Immature natural killer cell (primary cell): Measurements from ENCODE around the gene ITIH2. TPM values are rescaled to one million over a fixed set of nuclear protein-coding genes. Genes with fewer than 3 reads are reported as not detected.
"Not testable (repeated sequence)": the region's sequence is repeated elsewhere in the genome, so short reads cannot be mapped to it uniquely, and the experiment has no call there.

Source experiments
- DNase-seq, 3 donors: peaks; one replicate each; pipeline ENCODE4 v3.0.0; 2022; ENCODE audit warnings: mixed read lengths in 1 of 3
- H3K27ac Mint-ChIP-seq, 6 donors: one replicate each; pipeline ENCODE4 v1.8.0; 2020; ENCODE audit warnings: mixed read lengths in 6 of 6, mild to moderate bottlenecking in 5 of 6, inconsistent platforms in 4 of 6, moderate library complexity in 3 of 6
- H3K27me3 Mint-ChIP-seq, 3 donors: one replicate each; pipeline ENCODE4 v1.8.0; 2020 to 2021; ENCODE audit warnings: low read depth in 3 of 3, mild to moderate bottlenecking in 3 of 3, mixed read lengths in 3 of 3, moderate library complexity in 3 of 3, inconsistent platforms in 1 of 3
- H3K36me3 Mint-ChIP-seq, 3 donors: one replicate each; pipeline ENCODE4 v1.8.0; 2020; ENCODE audit warnings: mixed read lengths in 3 of 3, inconsistent platforms in 2 of 3, mild to moderate bottlenecking in 2 of 3
- H3K4me1 Mint-ChIP-seq, 2 donors: one replicate each; pipeline ENCODE4 v1.8.0; 2020; ENCODE audit warnings: inconsistent platforms in 2 of 2, mild to moderate bottlenecking in 2 of 2, mixed read lengths in 2 of 2, moderate library complexity in 1 of 2
- H3K4me3 Mint-ChIP-seq, 5 donors: one replicate each; pipeline ENCODE4 v1.8.0; 2020; ENCODE audit warnings: mild to moderate bottlenecking in 5 of 5, mixed read lengths in 5 of 5, inconsistent platforms in 3 of 5, moderate library complexity in 3 of 5
- H3K9me3 Mint-ChIP-seq, 6 donors: one replicate each; pipeline ENCODE4 v1.8.0; 2020; ENCODE audit warnings: mild to moderate bottlenecking in 6 of 6, mixed read lengths in 6 of 6, inconsistent platforms in 4 of 6, moderate library complexity in 3 of 6
- polyA plus RNA-seq, 3 donors: library from polyadenylated mRNA; unstranded; fragments of 300-500 nt; fragmentation: Illumina TruSeq; gene quantifications; one replicate each; pipeline ENCODE4 v1.2.3, GENCODE V29; 2021

ITIH2 gene
- polyA plus RNA-seq, 3 donors from 2014 or later: 0.13 TPM; not detected in 2

DNA sequence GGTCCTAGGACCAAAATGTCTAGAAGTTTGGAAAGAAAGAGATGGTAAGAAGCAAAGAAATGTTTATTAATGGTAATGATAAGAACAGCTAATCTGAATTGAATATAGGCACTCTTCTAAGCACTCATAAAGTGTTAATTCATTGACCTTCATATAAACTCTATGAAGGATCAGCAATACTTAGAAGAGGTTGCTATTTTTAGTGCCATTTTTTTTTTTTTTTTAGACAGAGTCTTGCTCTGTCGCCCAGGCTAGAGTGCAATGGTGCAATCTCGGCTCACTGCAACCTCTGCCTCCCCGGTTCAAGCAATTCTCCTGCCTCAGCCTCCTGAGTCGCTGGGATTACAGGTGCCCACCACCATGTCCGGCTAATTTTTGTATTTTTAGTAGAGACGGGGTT lies 79.1 kb downstream of the ITIH2 start:
- not testable (repeated sequence) for H3K27ac Mint-ChIP-seq, DNase-seq, H3K9me3 Mint-ChIP-seq, H3K4me3 Mint-ChIP-seq, H3K27me3 Mint-ChIP-seq
- Mint-ChIP-seq H3K36me3 (peaks cover 15 to 26% (median 22%) of the 10 kb centered on the region in 3 donors), H3K4me1 (peaks cover 12 to 24% of the 10 kb centered on the region in 2 donors)

DNA sequence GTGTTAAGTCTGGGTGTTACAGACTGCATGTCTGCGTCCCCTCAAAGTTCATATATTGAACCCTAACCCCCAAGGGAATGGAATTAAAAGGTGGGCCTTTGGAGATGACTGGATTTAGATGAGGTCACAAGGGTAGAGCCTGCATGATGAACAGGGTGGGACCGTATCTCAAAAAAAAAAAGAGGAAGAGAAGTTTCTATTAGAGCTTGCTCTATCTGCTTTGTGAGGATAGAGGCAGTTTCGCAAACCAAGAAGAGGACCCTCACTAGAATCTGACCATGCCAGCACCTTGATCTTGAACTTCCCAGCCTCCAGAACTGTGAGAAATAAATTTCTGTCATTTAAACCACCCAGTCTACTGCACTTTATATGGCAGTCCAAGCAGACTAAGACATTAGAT lies 83.3 kb downstream of the ITIH2 start:
- DNase-seq: no peak
- Mint-ChIP-seq H3K36me3 (peaks cover 0 to 8% (median 0%) of the 10 kb centered on the region in 3 donors), H3K4me3 (no peak overlapping the region), H3K9me3 (no peaks in the 10 kb centered on the region), H3K27ac (peak overlapping the region in 1 of 6 donors; percentile 31), H3K4me1 (peaks cover 0 to 47% of the 10 kb centered on the region in 2 donors), H3K27me3 (peaks cover 0 to 2% (median 0%) of the 10 kb centered on the region in 3 donors)

DNA sequence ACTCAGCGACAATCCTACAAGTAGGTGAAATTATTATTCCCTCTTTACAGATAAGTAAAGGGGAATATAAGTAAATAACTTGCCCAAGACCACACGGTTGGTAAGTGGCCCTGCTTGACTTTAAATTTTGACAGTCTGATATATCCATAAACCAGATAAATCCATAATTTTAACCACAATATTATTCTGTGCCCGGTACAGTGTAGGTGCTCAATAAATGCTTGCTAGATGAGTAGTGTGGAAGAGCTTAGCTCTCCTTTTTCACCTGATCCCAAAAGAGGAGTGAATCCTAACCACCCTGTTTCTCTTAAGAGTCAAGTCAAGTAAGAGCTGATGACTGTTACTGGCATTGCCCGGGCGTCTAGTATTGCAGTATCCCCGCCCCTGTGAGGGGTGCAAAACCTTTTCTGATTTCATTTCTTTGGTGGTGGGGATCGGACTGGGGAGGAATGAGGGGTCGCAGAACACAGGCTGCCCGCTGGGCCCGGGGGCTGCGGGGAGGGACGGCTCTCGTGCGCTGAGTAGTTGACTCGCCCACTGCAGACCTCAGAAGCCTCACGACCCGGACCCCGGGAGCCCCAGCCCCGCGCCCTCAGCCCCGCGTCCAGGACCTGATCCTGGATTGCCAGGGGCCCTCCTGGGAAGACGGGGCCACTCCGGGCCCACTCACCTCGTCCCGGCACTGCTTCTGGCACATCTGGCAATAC lies 84.2 kb downstream of the ITIH2 start:
- Mint-ChIP-seq H3K27me3 (peaks cover 0 to 2% (median 0%) of the 10 kb centered on the region in 3 donors), H3K4me1 (peaks cover 0 to 56% of the 10 kb centered on the region in 2 donors), H3K4me3 (no peak overlapping the region), H3K27ac (no peak overlapping the region), H3K9me3 (no peaks in the 10 kb centered on the region), H3K36me3 (peaks cover 0 to 8% (median 0%) of the 10 kb centered on the region in 3 donors)
- peak in 1 of 3 donors; percentile 1 for DNase-seq

DNA sequence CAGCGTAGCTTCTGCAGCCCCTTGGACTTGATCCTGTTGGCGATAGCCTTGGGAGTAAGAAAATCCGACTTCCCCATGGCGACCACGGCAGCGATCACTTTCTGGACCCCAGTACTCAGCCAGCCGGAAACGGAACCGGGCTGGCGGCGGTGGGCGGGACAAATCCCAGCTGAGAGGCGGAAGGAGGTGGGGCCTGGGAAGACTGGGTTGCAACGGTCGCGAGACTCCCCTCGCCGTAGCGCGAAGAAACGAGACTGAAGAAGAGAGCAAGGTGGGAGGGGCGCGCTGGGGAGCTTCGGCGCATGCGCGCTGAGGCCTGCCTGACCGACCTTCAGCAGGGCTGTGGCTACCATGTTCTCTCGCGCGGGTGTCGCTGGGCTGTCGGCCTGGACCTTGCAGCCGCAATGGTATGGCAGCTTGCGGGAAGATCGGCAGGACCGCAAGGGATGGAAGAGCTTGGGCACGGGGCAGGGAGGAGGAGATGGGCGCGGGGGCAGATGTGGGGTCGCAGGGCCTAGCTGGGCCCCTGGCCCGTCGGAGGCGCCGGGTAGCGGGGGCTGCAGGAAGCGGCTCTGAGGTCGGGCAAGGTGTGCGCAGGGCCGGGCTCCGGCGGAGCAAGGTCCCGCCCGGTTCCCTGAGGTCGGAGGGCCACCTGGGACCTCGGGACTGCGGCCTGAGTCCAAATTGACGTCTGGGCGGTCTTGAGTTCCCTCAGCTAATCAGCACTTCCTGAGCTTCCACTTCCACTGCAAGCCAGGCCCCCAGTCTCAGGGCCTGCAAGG lies 84.9 kb downstream of the ITIH2 start, which contains the start of the genes ATP5F1C and KIN:
Gene ATP5F1C, plus strand, starts transcription at position 321 of the 782 bp plus-strand sequence. Its CDS starts 31 bp downstream, at position 352.
Gene KIN, minus strand, starts transcription at position 137 of the 782 bp plus-strand sequence. Its CDS starts 60 bp downstream, at position 77.
- peak; percentile 97 to 98 (median 98) for DNase-seq
- peak within 1 kb of the TSS in 2 of 6 donors; percentile 85 to 86 for H3K27ac Mint-ChIP-seq
- H3K36me3 Mint-ChIP-seq: peaks cover 0 to 8% (median 0%) of the 10 kb centered on the region in 3 donors
- no peak within 1 kb of the TSS for H3K4me3 Mint-ChIP-seq
- H3K9me3 Mint-ChIP-seq: no peaks in the 10 kb centered on the region
- peaks cover 0 to 61% of the 10 kb centered on the region in 2 donors for H3K4me1 Mint-ChIP-seq
- peaks cover 0 to 2% (median 0%) of the 10 kb centered on the region in 3 donors for H3K27me3 Mint-ChIP-seq

GRCh38 chr10:7788639-7789286 lies 85.6 kb downstream of the ITIH2 start:
- H3K4me3 Mint-ChIP-seq: no peak overlapping the region
- H3K36me3 Mint-ChIP-seq: peaks cover 0 to 5% (median 0%) of the 10 kb centered on the region in 3 donors
- H3K4me1 Mint-ChIP-seq: peaks cover 0 to 61% of the 10 kb centered on the region in 2 donors
- DNase-seq: no peak
- H3K9me3 Mint-ChIP-seq: no peaks in the 10 kb centered on the region
- peak overlapping the region in 2 of 6 donors; percentile 85 to 86 for H3K27ac Mint-ChIP-seq
- peaks cover 0 to 2% (median 0%) of the 10 kb centered on the region in 3 donors for H3K27me3 Mint-ChIP-seq

DNA sequence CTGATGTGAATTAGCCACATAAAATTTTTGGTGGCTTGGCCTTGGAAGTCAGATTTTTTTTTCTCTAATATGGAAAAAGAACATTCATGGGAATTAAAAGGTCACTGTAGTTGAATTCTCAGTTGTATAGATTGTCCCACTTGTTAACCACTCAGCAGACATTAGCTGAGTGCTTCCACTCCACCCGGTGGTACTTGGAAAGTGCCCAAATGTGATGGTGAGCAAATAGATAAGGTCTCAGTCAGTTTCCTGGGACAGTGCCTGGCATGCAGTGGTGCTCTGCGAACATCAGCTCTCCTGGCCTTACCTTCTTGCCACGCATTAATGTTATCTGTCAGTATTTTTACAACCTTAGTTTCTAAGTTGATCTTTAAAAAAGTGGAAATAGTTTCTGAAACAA lies 86.3 kb downstream of the ITIH2 start:
- peaks cover 0 to 64% of the 10 kb centered on the region in 2 donors for H3K4me1 Mint-ChIP-seq
- peak overlapping the region in 1 of 5 donors; percentile 37 for H3K4me3 Mint-ChIP-seq
- H3K27me3 Mint-ChIP-seq: peaks cover 0 to 2% (median 0%) of the 10 kb centered on the region in 3 donors
- peaks cover 0 to 5% (median 0%) of the 10 kb centered on the region in 3 donors for H3K36me3 Mint-ChIP-seq
- peak overlapping the region in 5 of 6 donors; percentile 53 to 86 (median 53) for H3K27ac Mint-ChIP-seq
- H3K9me3 Mint-ChIP-seq: no peaks in the 10 kb centered on the region
- no peak for DNase-seq

DNA sequence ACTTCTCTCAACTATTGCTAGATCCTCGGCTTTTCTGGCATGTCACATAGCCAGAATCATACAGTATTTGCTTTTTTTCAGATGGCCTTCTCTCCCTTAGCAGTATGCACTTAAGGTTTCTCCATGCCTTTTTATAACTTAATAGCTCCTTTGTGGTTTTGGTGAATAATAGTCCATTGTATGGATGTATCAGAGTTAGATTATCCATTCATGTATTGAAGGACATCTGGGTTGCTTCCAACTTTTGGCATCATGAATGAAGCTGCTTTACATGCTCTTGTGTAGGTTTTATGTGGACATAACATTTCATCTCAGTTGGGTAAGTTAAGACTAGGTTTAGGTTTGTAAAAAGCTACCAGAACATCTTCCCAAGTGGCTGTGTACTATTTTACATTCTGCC lies 89.4 kb downstream of the ITIH2 start:
- no peak for DNase-seq
- H3K9me3 Mint-ChIP-seq: no peaks in the 10 kb centered on the region
- H3K4me3 Mint-ChIP-seq: no peak overlapping the region
- H3K27me3 Mint-ChIP-seq: peaks cover 0 to 2% (median 0%) of the 10 kb centered on the region in 3 donors
- H3K36me3 Mint-ChIP-seq: peaks cover 8 to 14% (median 8%) of the 10 kb centered on the region in 3 donors
- peaks cover 9 to 66% of the 10 kb centered on the region in 2 donors for H3K4me1 Mint-ChIP-seq
- peak overlapping the region in 2 of 6 donors; percentile 6 to 8 for H3K27ac Mint-ChIP-seq

- DNase-seq: no peak
- Mint-ChIP-seq H3K36me3 (peaks cover 11 to 20% (median 12%) of the 10 kb centered on the region in 3 donors), H3K4me1 (peaks cover 10 to 55% of the 10 kb centered on the region in 2 donors), H3K4me3 (no peak overlapping the region), H3K9me3 (no peaks in the 10 kb centered on the region), H3K27ac (no peak overlapping the region), H3K27me3 (no peaks in the 10 kb centered on the region)
Measured at GRCh38 chr10:7794251-7795026, 91.3 kb downstream of the ITIH2 start.

- Mint-ChIP-seq H3K9me3 (no peaks in the 10 kb centered on the region), H3K36me3 (peaks cover 18 to 24% (median 18%) of the 10 kb centered on the region in 3 donors), H3K4me1 (peaks cover 10 to 46% of the 10 kb centered on the region in 2 donors), H3K27me3 (no peaks in the 10 kb centered on the region), H3K27ac (no peak overlapping the region), H3K4me3 (no peak overlapping the region)
- DNase-seq: no peak
Measured at GRCh38 chr10:7795605-7796004, 92.5 kb downstream of the ITIH2 start.

GRCh38 chr10:7797582-7797981 lies 94.5 kb downstream of the ITIH2 start:
- Mint-ChIP-seq H3K4me1 (peaks cover 10 to 28% of the 10 kb centered on the region in 2 donors), H3K9me3 (no peaks in the 10 kb centered on the region), H3K27me3 (no peaks in the 10 kb centered on the region), H3K4me3 (no peak overlapping the region), H3K27ac (peak overlapping the region in 1 of 6 donors; percentile 51), H3K36me3 (peaks cover 24 to 36% (median 26%) of the 10 kb centered on the region in 3 donors)
- no peak for DNase-seq
